NCI-H2107 (cell line): Measurements from ENCODE around the gene ASIC3.
"Not testable (repeated sequence)": the region's sequence is repeated elsewhere in the genome, so short reads cannot be mapped to it uniquely, and the experiment has no call there.

ENCODE experiments used
- DNase-seq: peaks from one replicate; lab custom pipeline; 2025; lab: John Stamatoyannopoulos, UW

The ASIC3 gene

GRCh38 chr7:151032936-151033863, 15.1 kb upstream of the ASIC3 start:
- no peak for DNase-seq

DNA sequence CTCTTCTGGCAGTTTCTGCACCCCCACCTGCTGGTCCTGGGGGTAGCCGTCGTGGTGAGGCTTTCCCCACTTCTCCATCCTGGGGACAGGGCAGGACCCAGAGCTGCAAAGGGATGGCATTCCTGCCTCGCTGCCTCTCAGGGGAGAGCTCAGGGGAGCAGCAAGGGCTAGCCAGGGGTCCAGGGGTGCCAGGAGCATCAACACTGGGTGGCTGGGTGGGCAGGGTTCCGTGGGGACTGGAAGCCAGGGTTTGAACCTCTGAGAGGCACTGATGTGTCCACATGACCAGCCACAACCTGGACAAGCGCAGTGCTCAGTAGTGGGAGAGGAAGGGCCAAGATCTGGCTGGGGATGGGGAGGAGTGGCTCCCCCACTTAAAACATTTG, 14.5 kb upstream of the ASIC3 start:
- DNase-seq, result no peak

DNA sequence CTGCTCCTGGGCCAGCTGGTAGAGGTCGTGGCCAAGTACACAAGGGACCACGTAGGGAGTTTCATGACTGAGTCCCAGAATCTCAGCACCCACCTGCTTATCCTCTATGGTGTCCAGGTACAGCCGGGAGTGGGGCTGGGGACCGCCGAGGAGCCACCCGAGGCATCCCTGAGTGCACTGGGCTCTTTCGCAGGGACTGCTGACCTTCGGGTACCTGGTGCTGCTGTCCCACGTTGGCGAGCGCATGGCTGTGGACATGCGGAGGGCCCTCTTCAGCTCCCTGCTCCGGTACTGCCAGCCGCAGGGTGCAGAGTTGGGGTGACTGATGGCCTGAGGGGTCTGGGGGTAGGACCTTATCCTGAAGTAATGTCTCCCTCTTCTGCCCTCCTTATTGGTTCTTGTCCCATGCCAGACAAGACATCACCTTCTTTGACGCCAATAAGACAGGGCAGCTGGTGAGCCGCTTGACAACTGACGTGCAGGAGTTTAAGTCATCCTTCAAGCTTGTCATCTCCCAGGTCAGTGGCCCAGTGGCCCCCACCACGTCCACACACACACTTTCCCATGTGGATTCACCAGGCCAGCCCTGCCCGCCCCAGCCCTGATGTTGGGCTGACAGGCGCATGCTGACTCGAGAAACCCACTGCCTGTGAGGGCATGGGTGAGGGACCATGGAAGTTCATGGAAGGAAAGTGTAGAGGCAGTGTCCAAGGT, 13.9 kb upstream of the ASIC3 start:
- no peak for DNase-seq

- no peak for DNase-seq
Measured at GRCh38 chr7:151035026-151035717, 13.2 kb upstream of the ASIC3 start.

DNA sequence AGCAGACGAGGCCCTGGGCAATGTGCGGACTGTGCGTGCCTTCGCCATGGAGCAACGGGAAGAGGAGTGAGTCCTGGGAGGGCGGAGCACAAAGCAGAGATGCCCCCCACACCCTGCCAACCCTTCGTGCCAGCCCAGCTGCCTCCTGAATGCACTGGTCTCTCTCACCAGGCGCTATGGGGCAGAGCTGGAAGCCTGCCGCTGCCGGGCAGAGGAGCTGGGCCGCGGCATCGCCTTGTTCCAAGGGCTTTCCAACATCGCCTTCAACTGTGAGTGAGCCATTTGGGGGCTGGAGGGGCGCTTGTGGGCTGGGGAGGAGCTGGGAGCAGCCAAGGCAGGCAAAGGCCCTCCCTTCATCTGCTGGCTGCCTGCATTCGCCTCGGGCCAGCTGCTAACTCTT, 12.4 kb upstream of the ASIC3 start:
- no peak for DNase-seq

DNA sequence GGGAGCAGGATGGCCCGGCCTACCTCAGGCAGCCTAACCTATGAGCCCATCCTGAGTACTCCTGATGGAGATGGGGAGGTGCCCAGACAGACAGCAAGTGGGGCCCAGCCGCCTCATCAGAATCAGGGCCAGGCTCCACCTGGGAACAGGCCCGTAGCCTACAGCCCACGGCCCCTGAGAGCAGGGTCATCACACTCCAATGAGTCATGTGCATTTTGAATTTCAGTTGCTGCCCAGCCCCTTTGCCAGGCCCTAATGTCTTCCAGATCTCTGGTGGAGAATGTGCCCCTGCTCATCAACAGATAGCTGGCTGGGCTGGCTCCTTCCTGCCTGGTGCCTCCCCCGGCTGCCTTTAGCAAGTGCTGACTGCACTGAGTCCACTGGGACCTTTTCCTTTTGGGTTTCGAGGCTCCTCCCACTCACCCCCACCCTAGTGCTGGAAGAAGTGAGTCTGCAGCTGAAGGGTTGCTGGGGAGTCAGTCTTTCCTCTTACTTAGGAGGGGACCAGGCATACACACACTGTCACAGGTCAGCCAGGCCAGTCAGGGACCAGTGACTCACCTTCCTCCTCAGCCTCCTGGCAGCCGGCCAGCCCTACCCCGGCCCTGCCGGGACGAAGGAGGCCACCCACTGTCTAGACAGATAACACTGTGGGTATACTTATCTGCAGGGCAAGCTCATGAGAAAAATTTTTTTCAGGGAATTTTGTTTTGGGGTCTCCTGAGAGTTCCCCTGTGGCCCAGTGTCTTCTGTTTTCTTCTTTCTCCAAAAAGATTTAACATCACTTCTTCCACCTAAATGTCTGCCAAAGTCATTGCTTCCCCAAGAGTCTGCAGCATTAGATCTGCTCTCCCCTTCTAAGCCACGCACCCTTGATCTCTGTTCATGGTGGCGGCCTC, 9.1 kb upstream of the ASIC3 start:
- DNase-seq, result no peak

DNA sequence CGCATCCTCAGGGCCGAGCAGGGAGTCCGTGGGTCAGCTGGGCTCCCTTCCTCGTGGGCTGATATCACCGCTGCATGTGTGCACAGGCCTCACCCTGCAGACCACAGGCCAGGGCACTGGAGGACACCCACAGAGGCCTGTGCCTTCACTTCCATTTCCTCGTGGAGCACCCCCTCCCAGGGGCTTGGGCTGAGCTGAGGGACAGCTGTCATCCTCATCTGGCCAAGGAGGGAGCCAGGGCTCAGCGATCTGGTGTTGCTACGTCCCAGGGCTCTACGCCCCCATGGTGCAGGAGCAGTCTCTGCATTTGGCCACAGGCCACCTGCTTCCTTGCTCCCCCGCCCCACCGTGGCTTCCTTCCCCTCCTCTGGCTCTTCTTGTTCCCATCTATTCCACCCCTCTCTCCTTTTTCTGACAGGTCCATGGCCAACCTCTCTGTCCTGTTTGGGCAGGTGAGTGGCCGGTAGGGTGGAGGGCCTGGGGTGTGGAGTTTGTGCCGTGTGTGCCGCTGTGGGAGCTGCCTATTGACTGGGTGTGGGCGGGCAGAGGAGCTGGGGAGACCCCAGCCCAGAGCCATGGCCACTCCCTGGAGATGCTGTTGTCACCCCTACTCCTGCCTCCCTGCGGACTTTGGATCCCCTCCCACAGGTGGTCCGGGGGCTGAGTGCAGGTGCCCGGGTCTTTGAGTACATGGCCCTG, 8.3 kb upstream of the ASIC3 start:
- DNase-seq, result no peak

- no peak for DNase-seq
Measured at GRCh38 chr7:151040616-151041375, 7.5 kb upstream of the ASIC3 start.

DNA sequence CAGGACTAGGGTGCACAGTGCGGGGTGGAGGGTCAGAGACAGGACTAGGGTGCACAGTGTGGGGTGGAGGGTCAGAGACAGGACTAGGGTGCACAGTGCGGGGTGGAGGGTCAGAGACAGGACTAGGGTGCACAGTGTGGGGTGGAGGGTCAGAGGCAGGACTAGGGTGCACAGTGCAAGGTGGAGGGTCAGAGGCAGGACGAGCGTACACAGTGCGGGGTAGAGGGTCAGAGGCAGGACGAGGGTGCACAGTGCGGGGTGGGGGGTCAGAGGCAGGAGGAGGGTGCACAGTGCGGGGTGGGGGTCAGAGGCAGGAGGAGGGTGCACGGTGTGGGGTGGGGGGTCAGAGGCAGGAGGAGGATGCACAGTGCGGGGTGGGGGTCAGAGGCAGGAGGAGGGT, 4.9 kb upstream of the ASIC3 start:
- not testable (repeated sequence) for DNase-seq

DNA sequence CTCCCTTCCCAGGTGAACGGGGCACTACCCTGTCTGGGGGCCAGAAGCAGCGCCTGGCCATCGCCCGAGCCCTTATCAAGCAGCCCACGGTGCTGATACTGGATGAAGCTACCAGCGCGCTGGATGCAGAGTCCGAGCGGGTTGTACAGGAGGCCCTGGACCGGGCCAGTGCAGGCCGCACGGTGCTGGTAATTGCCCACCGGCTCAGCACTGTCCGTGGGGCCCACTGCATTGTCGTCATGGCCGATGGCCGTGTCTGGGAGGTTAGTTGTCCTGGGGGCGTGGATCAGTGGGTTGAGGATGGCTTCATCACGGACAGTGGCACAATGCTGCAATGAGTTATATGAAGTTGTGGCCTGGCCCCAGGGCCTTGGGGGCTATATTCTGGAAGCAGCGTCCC, 4.4 kb upstream of the ASIC3 start:
- no peak for DNase-seq

DNA sequence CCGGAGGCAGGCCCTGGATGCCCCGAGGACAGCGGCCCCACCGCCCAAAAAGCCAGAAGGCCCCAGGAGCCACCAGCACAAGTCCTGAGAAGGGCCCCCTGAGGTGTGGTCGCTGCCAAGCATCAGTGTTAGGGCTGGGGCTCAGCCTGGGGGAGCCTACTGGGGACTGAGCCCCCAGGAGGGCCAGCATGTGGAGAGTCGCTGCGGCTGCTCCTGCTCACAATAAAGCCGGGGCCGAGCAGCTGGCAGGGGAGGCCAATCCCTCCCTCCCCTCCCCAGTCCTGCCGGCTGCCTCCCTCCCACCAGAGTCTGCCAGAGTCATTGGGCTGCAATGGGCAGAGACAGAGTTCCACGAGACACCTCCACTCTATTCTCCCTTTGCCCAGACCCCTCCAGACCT, 3.1 kb upstream of the ASIC3 start:
- no peak for DNase-seq

- no peak for DNase-seq
Measured at GRCh38 chr7:151045967-151046366, 2.4 kb upstream of the ASIC3 start.

DNA sequence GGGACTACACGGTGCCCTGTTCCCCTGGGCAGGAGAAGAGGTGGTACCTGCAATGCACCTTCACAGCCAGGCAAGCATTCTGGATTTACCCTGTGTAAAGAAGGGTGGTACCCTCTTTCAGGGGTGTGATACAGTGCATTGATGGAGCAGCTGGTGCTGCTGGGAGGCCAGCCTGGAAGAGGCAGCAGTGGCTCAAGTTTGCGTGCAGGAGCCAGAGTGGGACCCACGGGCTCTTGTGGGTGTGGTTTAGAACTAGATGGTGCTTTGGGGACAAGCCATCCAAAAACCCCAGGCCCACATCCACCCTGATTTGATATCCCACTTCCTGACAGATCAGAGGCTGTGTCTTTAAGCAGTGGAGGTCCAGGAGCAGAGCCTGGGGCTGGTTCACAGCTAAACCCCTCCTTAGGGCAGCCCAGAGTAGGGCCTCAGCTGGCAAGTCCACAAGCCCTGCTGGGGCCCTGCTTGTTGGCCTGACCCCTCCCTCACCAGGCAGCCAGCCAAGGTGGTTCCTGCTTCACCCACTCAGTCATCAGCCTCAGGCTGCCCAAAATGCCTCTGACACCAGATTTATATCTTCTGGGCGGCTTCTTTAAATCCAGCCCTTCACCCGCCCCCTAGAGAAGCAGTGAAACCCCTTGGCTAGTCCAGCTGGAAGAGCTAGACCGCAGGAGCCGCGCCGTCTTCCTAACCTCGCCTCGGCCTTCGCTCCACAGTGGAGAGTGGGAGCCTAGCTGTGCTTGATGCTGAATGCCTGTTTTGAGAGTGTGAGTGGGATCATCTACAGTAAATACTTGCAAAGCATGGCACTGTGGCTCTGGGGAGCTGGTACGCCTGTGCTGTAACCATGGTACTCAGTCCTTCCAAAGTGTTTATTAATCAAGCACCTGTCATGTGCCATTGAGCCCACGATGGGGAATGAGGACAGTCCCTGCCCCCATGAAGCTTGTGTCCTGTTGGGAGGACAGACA, 1.4 kb upstream of the ASIC3 start:
- DNase-seq, result no peak

- no peak for DNase-seq
Measured at GRCh38 chr7:151048911-151049463, 656 bp downstream of the ASIC3 start.

- DNase-seq, result no peak
Measured at GRCh38 chr7:151051108-151051507, 2.8 kb downstream of the ASIC3 start.

DNA sequence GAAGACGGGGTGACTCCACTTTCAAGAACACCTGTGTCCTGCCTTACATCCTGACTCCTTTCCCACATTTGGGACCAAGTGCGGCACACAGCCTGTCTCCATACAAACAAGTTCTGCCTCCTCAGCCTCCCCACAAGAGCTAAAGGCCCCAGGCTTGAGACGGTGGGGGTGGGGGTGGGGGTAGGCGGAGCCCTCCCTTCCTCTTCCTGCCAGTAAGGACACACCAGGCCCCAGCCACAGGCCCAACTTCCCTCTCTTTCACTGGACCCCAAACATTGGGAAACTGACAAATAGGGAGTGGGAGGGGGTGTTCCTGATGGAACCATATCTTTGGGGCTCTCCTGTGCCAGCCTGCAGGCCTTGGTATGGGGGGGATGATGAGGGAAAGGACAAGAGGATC, 4.8 kb downstream of the ASIC3 start:
- DNase-seq, result no peak

GRCh38 chr7:151053751-151054150, 5.4 kb downstream of the ASIC3 start:
- DNase-seq, result no peak

GRCh38 chr7:151056283-151056665, 7.9 kb downstream of the ASIC3 start:
- DNase-seq, result no peak
